ENCODE measurements around the gene MTA3. TPM values are rescaled to one million over a fixed set of nuclear protein-coding genes. Genes with fewer than 3 reads are reported as not detected.

The MTA3 gene
- total RNA-seq, 1 experiment from 2014 or later, result 57.1 TPM

DNA sequence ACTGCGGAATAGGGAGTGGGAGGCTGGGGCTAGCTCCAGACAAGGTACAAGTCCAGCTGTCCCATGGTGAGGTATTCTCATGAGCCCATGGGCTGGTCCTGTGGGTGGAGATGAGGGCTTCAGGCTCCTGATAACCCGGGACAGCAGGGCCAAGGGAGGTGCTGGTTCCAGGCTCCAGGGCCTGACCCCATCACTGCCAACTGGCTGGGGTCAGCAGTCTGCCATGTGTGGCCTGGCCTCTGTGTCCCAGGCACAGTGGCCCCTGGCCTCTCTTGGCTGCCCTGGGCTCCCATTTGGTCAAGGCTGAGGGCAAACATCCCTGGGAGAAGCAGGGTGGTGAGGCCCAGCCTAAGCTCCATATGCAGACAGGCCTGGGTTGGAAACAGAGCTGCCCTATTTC lies 196.5 kb downstream of the MTA3 start:
- no TSS peak for BruUV-seq (replicated peaks)
- ChIA-PET POLR2A (ENCODE audit: low non-redundant PET) (no interaction called here), CTCF (no interaction called here)
- no peak overlapping the region for H3K4me3 ChIP-seq (ENCODE audit: low read depth, low read length, poor library complexity, severe bottlenecking)
- no peaks in the 10 kb centered on the region for H3K27me3 ChIP-seq (replicated peaks; ENCODE audit: insufficient read depth, low read depth, low read length, poor library complexity)
- no peak for TF ChIP-seq EZH2 (IDR thresholded peaks at IDR 0.05; ENCODE audit: borderline replicate concordance, low read depth, low read length, poor library complexity, severe bottlenecking)
- no peak for DNase-seq (ENCODE audit: low spot score)
- H3K36me3 ChIP-seq (ENCODE audit: insufficient read depth, low read length, poor library complexity, severe bottlenecking), result no peaks in the 10 kb centered on the region
- no peaks in the 10 kb centered on the region for H3K9me3 ChIP-seq (ENCODE audit: low read depth, low read length, poor library complexity, severe bottlenecking)
- intact Hi-C loops (cut with micrococcal nuclease; ENCODE audit: unreplicated experiment), result no loop called here
- H3K4me1 ChIP-seq (ENCODE audit: insufficient read depth, low read length, poor library complexity, severe bottlenecking), result no peaks in the 10 kb centered on the region
- no peak overlapping the region for H3K27ac ChIP-seq (ENCODE audit: low read depth, low read length, poor library complexity, severe bottlenecking)

DNA sequence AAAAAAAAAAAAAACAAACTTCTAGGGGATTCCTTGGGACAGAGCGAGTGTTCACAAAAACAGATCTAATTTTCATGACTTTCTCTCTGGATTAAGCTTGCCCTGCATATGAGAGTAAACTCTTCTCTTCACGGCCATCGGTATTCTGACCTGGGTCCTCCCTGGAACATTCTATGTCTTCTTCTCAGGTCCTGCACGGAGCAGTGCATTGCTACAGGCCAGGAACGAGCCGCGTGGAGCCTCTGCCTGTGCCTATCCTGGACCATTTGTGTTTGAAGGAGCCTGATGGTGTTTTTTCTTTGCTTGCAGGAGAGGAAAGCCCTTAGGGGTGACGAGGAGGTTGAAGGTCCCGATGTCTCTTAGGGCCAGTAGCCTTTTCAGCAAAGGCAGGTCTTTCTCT lies 197.3 kb downstream of the MTA3 start:
- H3K36me3 ChIP-seq (ENCODE audit: insufficient read depth, low read length, poor library complexity, severe bottlenecking), result no peaks in the 10 kb centered on the region
- TF ChIP-seq EZH2 (IDR thresholded peaks at IDR 0.05; ENCODE audit: borderline replicate concordance, low read depth, low read length, poor library complexity, severe bottlenecking), result no peak
- TF ChIP-seq, protein P1, sequence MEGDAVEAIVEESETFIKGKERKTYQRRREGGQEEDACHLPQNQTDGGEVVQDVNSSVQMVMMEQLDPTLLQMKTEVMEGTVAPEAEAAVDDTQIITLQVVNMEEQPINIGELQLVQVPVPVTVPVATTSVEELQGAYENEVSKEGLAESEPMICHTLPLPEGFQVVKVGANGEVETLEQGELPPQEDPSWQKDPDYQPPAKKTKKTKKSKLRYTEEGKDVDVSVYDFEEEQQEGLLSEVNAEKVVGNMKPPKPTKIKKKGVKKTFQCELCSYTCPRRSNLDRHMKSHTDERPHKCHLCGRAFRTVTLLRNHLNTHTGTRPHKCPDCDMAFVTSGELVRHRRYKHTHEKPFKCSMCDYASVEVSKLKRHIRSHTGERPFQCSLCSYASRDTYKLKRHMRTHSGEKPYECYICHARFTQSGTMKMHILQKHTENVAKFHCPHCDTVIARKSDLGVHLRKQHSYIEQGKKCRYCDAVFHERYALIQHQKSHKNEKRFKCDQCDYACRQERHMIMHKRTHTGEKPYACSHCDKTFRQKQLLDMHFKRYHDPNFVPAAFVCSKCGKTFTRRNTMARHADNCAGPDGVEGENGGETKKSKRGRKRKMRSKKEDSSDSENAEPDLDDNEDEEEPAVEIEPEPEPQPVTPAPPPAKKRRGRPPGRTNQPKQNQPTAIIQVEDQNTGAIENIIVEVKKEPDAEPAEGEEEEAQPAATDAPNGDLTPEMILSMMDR (conservative IDR thresholded peaks at IDR 0.05; ENCODE audit: low read depth, low read length), result no peak
- no peaks in the 10 kb centered on the region for H3K9me3 ChIP-seq (ENCODE audit: low read depth, low read length, poor library complexity, severe bottlenecking)
- H3K4me1 ChIP-seq (ENCODE audit: insufficient read depth, low read length, poor library complexity, severe bottlenecking), result no peaks in the 10 kb centered on the region
- H3K27me3 ChIP-seq (replicated peaks; ENCODE audit: insufficient read depth, low read depth, low read length, poor library complexity), result no peaks in the 10 kb centered on the region
- H3K4me3 ChIP-seq (ENCODE audit: low read depth, low read length, poor library complexity, severe bottlenecking), result no peak overlapping the region
- CTCF ChIA-PET, result no interaction called here
- BruUV-seq (replicated peaks), result no TSS peak
- intact Hi-C loops (cut with micrococcal nuclease; ENCODE audit: unreplicated experiment), result no loop called here
- DNase-seq (ENCODE audit: low spot score), result no peak
- POLR2A ChIA-PET (ENCODE audit: low non-redundant PET), result no interaction called here
- no peak overlapping the region for H3K27ac ChIP-seq (ENCODE audit: low read depth, low read length, poor library complexity, severe bottlenecking)

DNA sequence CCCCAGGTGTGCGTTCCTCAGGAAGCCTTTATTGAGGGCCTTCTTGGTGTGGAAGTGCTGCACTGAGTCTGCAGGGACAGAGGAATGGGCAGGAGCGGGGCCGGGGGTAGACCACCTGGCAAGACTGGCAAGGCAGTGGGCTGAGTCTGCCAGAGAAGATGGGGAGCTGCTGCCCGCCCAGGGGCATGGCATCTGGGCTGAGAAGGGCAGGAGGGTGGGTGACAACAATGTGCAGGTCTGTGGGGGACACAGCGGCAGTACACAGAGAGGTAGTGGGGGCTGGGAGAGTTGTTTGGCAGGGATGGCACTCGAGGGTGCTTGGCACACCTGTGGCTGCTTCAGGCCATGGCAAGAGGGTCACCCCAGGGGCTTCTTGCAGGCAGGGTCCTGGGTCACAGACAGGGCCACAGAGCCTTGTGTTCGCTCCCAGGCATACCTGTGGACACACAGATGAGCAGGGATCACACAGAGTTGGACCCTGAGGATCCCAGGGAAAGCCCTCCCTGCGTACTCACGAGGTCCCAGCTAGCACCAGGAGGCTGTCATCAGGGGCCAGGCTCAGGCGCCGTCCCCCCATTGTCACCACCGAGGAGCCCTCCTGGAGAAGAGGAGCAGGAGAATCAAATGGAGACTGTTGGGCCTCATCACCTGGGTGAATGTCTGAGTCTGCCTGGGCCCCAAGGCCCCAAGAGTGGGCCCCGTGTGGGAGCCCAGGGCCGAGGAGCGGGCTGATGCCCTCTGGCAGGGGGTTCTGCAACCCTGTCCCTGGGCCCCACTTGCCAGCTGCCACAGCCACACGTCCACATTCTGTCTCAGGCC lies 198.9 kb downstream of the MTA3 start:
- CTCF ChIA-PET, result no interaction called here
- intact Hi-C loops (cut with micrococcal nuclease; ENCODE audit: unreplicated experiment), result no loop called here
- no peak overlapping the region for H3K27ac ChIP-seq (ENCODE audit: low read depth, low read length, poor library complexity, severe bottlenecking)

More for the DNA sequence above, 198.9 kb downstream of the MTA3 start:
- Histone ChIP-seq H3K4me1 (ENCODE audit: insufficient read depth, low read length, poor library complexity, severe bottlenecking) (no peaks in the 10 kb centered on the region), H3K36me3 (ENCODE audit: insufficient read depth, low read length, poor library complexity, severe bottlenecking) (no peaks in the 10 kb centered on the region), H3K4me3 (ENCODE audit: low read depth, low read length, poor library complexity, severe bottlenecking) (no peak overlapping the region), H3K9me3 (ENCODE audit: low read depth, low read length, poor library complexity, severe bottlenecking) (no peaks in the 10 kb centered on the region), H3K27me3 (replicated peaks; ENCODE audit: insufficient read depth, low read depth, low read length, poor library complexity) (no peaks in the 10 kb centered on the region)
- BruUV-seq (replicated peaks), result no TSS peak
- DNase-seq (ENCODE audit: low spot score), result no peak
- POLR2A ChIA-PET (ENCODE audit: low non-redundant PET), result no interaction called here
- TF ChIP-seq, protein P1 (conservative IDR thresholded peaks at IDR 0.05; ENCODE audit: low read depth, low read length), result no peak
- TF ChIP-seq EZH2 (IDR thresholded peaks at IDR 0.05; ENCODE audit: borderline replicate concordance, low read depth, low read length, poor library complexity, severe bottlenecking), result no peak

Data from A673 (cell line).